A549 treated with Mapracorat at 1 μM for 4 hours (cell line): ENCODE results near the gene TMEM237. TPM values are rescaled to one million over a fixed set of nuclear protein-coding genes. Genes with fewer than 3 reads are reported as not detected.

Experiments
- total RNA-seq: library from RNA; stranded (reverse); fragments of 200-300 nt; extraction: Qiagen RNA extraction; gene quantifications from 5 replicates; pipeline ENCODE4 v1.2.3, GENCODE V29; 2022

TMEM237 gene, protein sequence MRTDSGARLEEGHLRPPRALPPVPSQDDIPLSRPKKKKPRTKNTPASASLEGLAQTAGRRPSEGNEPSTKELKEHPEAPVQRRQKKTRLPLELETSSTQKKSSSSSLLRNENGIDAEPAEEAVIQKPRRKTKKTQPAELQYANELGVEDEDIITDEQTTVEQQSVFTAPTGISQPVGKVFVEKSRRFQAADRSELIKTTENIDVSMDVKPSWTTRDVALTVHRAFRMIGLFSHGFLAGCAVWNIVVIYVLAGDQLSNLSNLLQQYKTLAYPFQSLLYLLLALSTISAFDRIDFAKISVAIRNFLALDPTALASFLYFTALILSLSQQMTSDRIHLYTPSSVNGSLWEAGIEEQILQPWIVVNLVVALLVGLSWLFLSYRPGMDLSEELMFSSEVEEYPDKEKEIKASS
- 16.7 to 21.6 TPM (median 20.3 TPM) in 5 replicates for total RNA-seq

GRCh38 chr2:201643216-201643890 is at the start of gene TMEM237:
TSS of gene TMEM237 (minus strand) at chr2:201643503. CDS start at chr2:201643400, 103 bp downstream.

Other genes with a start within 250 kb of the TMEM237 start
- 11.5 to 15.3 TPM (median 14.1 TPM) in 5 replicates for gene TRAK2, start 192.0 kb downstream of the TMEM237 start, total RNA-seq
- gene STRADB, start 191.8 kb downstream of the TMEM237 start, total RNA-seq: 19.1 to 28.2 TPM (median 23.4 TPM) in 5 replicates
- 0.09 to 0.10 TPM in 2 of 5 replicates, not detected in the others for gene MPP4, start 55.1 kb upstream of the TMEM237 start, total RNA-seq
- 9.9 to 12.9 TPM (median 10.0 TPM) in 5 replicates for gene ALS2, start 137.4 kb upstream of the TMEM237 start, total RNA-seq
- gene CDK15, start 163.0 kb upstream of the TMEM237 start, total RNA-seq: not detected in 5 replicates